DOHH2 (cell line): Measurements from ENCODE around the gene ADAMTSL1.

Experiments
- H3F3A ChIP-seq: fragments of 200-600 bp; sonication (generic), shearing (Covaris generic); 2 replicates; pipeline ENCODE4 v1.6.0; 2016; ENCODE audit warnings: antibody characterized with exemption, mild to moderate bottlenecking; ENCODE audit not compliant: control insufficient read depth, insufficient read depth
- H3K27ac ChIP-seq: fragments of 200-600 bp; sonication (generic); 2 replicates; pipeline ENCODE4 v1.5.1; 2014; ENCODE audit warnings: low read depth, mild to moderate bottlenecking, low read length, moderate library complexity
- H3K27me3 ChIP-seq: fragments of 200-600 bp; sonication (generic); 2 replicates; pipeline ENCODE4 v1.6.1; 2014; ENCODE audit warnings: mild to moderate bottlenecking, low read length, mixed read lengths; ENCODE audit not compliant: control insufficient read depth
- H3K36me3 ChIP-seq: fragments of 200-600 bp; sonication (generic); 2 replicates; pipeline ENCODE4 v1.6.1; 2014; ENCODE audit warnings: mild to moderate bottlenecking, low read length, moderate library complexity, mixed read lengths; ENCODE audit not compliant: control insufficient read depth
- H3K4me1 ChIP-seq: fragments of 200-600 bp; sonication (generic); 2 replicates; pipeline ENCODE4 v1.6.1; 2014; ENCODE audit warnings: mild to moderate bottlenecking, low read length, mixed read lengths; ENCODE audit not compliant: control insufficient read depth
- H3K4me2 ChIP-seq: fragments of 200-600 bp; sonication (generic); 2 replicates; pipeline ENCODE4 v1.6.0; 2014; ENCODE audit warnings: mild to moderate bottlenecking, low read length, moderate library complexity
- H3K4me3 ChIP-seq: fragments of 200-600 bp; sonication (generic); 2 replicates; pipeline ENCODE4 v1.5.1; 2014; ENCODE audit warnings: mild to moderate bottlenecking, low read length, mixed read lengths
- H3K79me2 ChIP-seq: fragments of 200-600 bp; sonication (generic); 2 replicates; pipeline ENCODE4 v1.6.1; 2014; ENCODE audit warnings: mild to moderate bottlenecking, low read length, mixed read lengths; ENCODE audit not compliant: control insufficient read depth
- H3K9me2 ChIP-seq: fragments of 200-600 bp; sonication (generic); replicated peaks from 2 replicates; pipeline ENCODE4 v1.6.1; 2014; ENCODE audit warnings: mild to moderate bottlenecking, low read length, mixed read lengths; ENCODE audit not compliant: control insufficient read depth
- H3K9me3 ChIP-seq: fragments of 200-600 bp; sonication (generic); 2 replicates; pipeline ENCODE4 v1.6.1; 2014; ENCODE audit warnings: antibody characterized with exemption, low read length, mixed read lengths; ENCODE audit not compliant: control insufficient read depth, insufficient read depth
- H4K20me1 ChIP-seq: fragments of 200-600 bp; sonication (generic); 2 replicates; pipeline ENCODE4 v1.6.0; 2014; ENCODE audit warnings: low read depth, mild to moderate bottlenecking, antibody characterized with exemption, low read length, moderate library complexity; ENCODE audit not compliant: control insufficient read depth, insufficient read depth
- EZH2phosphoT487 ChIP-seq: fragments of 200-600 bp; sonication (generic); IDR thresholded peaks from 2 replicates; pipeline ENCODE4 v1.6.1; 2017; ENCODE audit warnings: borderline replicate concordance, mild to moderate bottlenecking, antibody characterized with exemption, low read length, moderate library complexity, mixed read lengths
- TF ChIP-seq, protein P1 (sequence below): fragments of 200-600 bp; sonication (generic); IDR thresholded peaks from one replicate; pipeline ENCODE4 v1.5.1; 2014; ENCODE audit warnings: antibody characterized with exemption, mild to moderate bottlenecking, low read depth, low read length; ENCODE audit not compliant: poor library complexity, severe bottlenecking

Gene ADAMTSL1

DNA sequence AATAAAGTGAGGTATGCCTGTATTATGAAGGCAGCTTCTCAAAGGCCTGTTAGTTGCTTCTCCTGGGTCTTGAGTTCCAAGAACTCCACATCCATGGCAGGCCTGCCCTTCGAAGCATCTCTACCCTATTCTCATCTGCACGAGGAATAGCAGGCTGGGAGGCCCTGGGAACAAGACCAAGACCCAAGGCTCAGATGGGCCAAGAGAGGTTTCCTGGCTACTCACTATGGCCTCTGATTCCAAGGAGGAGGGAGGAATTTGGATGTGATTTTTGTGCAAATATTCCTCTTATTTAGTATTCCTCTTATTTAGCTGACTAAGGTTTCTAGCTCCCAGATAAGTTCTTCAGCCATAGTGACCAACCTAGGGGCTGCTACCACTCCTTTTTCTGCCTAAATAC is 407.8 kb downstream of the ADAMTSL1 start:
- TF ChIP-seq, protein P1, sequence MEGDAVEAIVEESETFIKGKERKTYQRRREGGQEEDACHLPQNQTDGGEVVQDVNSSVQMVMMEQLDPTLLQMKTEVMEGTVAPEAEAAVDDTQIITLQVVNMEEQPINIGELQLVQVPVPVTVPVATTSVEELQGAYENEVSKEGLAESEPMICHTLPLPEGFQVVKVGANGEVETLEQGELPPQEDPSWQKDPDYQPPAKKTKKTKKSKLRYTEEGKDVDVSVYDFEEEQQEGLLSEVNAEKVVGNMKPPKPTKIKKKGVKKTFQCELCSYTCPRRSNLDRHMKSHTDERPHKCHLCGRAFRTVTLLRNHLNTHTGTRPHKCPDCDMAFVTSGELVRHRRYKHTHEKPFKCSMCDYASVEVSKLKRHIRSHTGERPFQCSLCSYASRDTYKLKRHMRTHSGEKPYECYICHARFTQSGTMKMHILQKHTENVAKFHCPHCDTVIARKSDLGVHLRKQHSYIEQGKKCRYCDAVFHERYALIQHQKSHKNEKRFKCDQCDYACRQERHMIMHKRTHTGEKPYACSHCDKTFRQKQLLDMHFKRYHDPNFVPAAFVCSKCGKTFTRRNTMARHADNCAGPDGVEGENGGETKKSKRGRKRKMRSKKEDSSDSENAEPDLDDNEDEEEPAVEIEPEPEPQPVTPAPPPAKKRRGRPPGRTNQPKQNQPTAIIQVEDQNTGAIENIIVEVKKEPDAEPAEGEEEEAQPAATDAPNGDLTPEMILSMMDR, result no peak
- no peak for TF ChIP-seq EZH2phosphoT487
- Histone ChIP-seq H3K79me2 (no peaks in the 10 kb centered on the region), H3K9me2 (no peaks in the 10 kb centered on the region), H4K20me1 (no peaks in the 10 kb centered on the region), H3K4me3 (no peak overlapping the region), H3K4me1 (no peaks in the 10 kb centered on the region), H3K36me3 (no peaks in the 10 kb centered on the region), H3K4me2 (no peak overlapping the region), H3F3A (no peaks in the 10 kb centered on the region), H3K9me3 (no peaks in the 10 kb centered on the region; the same call in 1 of the 2 replicates), H3K27ac (no peak overlapping the region), H3K27me3 (no peaks in the 10 kb centered on the region)

DNA sequence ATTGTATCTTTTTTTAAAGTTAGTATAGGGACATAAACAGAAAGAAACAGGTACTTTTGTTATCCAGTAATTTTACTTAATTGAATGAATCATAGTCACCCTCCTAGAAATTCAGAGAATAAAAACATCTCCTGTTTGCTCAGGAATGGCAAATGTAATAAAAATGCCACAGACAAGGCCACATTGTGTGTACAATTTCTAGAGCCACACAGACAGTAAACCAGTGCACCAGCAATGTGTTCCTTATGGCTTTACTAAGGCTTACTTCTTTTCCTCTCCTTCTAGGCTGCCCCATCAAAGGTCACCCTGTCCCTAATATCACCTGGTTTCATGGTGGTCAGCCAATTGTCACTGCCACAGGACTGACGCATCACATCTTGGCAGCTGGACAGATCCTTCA is 413.6 kb downstream of the ADAMTSL1 start:
- Histone ChIP-seq H4K20me1 (no peaks in the 10 kb centered on the region), H3F3A (no peaks in the 10 kb centered on the region), H3K79me2 (no peaks in the 10 kb centered on the region), H3K4me1 (no peaks in the 10 kb centered on the region), H3K9me2 (no peaks in the 10 kb centered on the region), H3K9me3 (no peaks in the 10 kb centered on the region), H3K27ac (no peak overlapping the region), H3K36me3 (no peaks in the 10 kb centered on the region), H3K27me3 (no peaks in the 10 kb centered on the region), H3K4me3 (no peak overlapping the region), H3K4me2 (no peak overlapping the region)
- TF ChIP-seq, protein P1, result no peak
- TF ChIP-seq EZH2phosphoT487, result no peak

DNA sequence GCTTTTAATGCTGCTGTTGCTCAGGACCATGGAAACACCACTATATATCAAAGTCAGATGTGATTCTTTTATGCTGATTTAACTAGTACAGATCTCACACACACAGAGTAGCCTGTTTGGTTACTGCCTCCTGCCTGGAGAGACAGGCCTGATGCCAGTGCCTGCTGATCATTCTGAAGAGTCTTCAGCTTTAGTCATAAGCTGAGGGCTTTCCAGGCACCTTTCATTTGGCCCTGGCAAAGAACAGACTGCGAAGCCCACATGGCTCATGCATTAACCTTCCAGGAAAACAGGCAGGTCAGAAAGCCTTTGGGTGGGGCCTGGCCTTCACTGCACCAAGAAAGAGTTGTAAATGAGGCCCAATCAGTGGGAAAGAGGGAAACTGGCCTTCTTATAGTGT is 414.3 kb downstream of the ADAMTSL1 start:
- H3K27ac ChIP-seq, result no peak overlapping the region
- H3K4me1 ChIP-seq, result no peaks in the 10 kb centered on the region
- TF ChIP-seq EZH2phosphoT487, result no peak
- TF ChIP-seq, protein P1, result no peak
- H3K27me3 ChIP-seq, result no peaks in the 10 kb centered on the region
- no peak overlapping the region for H3K4me3 ChIP-seq
- no peaks in the 10 kb centered on the region for H3F3A ChIP-seq
- H3K9me3 ChIP-seq, result no peaks in the 10 kb centered on the region
- H3K9me2 ChIP-seq, result no peaks in the 10 kb centered on the region
- no peaks in the 10 kb centered on the region for H3K79me2 ChIP-seq
- H3K4me2 ChIP-seq, result no peak overlapping the region
- no peaks in the 10 kb centered on the region for H4K20me1 ChIP-seq
- H3K36me3 ChIP-seq, result no peaks in the 10 kb centered on the region

DNA sequence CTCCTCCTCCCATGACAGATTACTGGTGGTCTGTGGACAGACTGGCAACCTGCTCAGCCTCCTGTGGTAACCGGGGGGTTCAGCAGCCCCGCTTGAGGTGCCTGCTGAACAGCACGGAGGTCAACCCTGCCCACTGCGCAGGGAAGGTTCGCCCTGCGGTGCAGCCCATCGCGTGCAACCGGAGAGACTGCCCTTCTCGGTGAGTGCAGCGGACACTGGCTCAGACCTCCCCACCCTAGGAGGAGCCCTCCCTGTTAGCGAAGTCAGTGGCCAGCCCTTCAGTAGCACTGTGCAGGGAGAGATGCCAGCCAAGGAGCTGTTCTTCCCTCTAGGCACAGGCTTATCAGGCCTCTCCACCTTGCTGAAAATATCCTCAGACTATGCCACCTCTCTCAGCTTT is 415.6 kb downstream of the ADAMTSL1 start:
- no peak overlapping the region for H3K4me3 ChIP-seq
- no peaks in the 10 kb centered on the region for H3K27me3 ChIP-seq
- no peaks in the 10 kb centered on the region for H3K9me3 ChIP-seq
- H3K27ac ChIP-seq, result no peak overlapping the region
- no peaks in the 10 kb centered on the region for H3F3A ChIP-seq
- H4K20me1 ChIP-seq, result no peaks in the 10 kb centered on the region
- no peaks in the 10 kb centered on the region for H3K79me2 ChIP-seq
- no peaks in the 10 kb centered on the region for H3K36me3 ChIP-seq
- no peaks in the 10 kb centered on the region for H3K9me2 ChIP-seq
- H3K4me1 ChIP-seq, result no peaks in the 10 kb centered on the region
- no peak overlapping the region for H3K4me2 ChIP-seq
- no peak for TF ChIP-seq EZH2phosphoT487
- TF ChIP-seq, protein P1, result no peak
